IMR-90 (cell line): ENCODE data around the gene MYDGF. TPM values are rescaled to one million over a fixed set of nuclear protein-coding genes. Genes with fewer than 3 reads are reported as not detected.

Experiments
- ATAC-seq: fragments of 200-7000 bp; cut with Tn5 transposase; 2 replicates; pipeline ENCODE4 v1.9.1; 2020; ENCODE audit warnings: low read depth, mild to moderate bottlenecking, moderate library complexity
- BruUV-seq: library from RNA; stranded (reverse); fragments of 400-500 nt; replicated peaks from 2 replicates; lab custom pipeline; 2021; lab: Mats Ljungman, UMichigan
- CTCF ChIA-PET: fragments of 300-600 bp; formaldehyde crosslinking; extraction: SDS; loops from one replicate; lab custom pipeline; 2021; ENCODE audit warnings: antibody characterized with exemption; lab: Yijun Ruan, JAX
- POLR2A ChIA-PET: fragments of 300-600 bp; sonication (Branson Sonifier 250); formaldehyde crosslinking; loops from one replicate; lab custom pipeline; 2022; ENCODE audit warnings: antibody characterized with exemption; ENCODE audit not compliant: unreplicated experiment; lab: Charles Lee
- DNase-seq: peaks from one replicate; pipeline ENCODE4 v3.0.0; 2013
- H2AFZ ChIP-seq: replicated peaks from 2 replicates; pipeline ENCODE3; 2013; ENCODE audit warnings: low read length, mild to moderate bottlenecking; ENCODE audit not compliant: poor library complexity
- H2AK5ac ChIP-seq: 2 replicates; pipeline ENCODE4 v1.6.1; 2013; ENCODE audit warnings: low read depth, low read length, inconsistent platforms
- H2AK9ac ChIP-seq: replicated peaks from 2 replicates; pipeline ENCODE3; 2013; ENCODE audit warnings: mild to moderate bottlenecking, low read depth, low read length, moderate library complexity; ENCODE audit not compliant: poor library complexity
- H2BK120ac ChIP-seq: 2 replicates; pipeline ENCODE4 v1.6.1; 2013; ENCODE audit warnings: low read depth, low read length, inconsistent platforms
- H2BK15ac ChIP-seq: 3 replicates; pipeline ENCODE4 v1.6.1; 2013; ENCODE audit warnings: low read depth, low read length, inconsistent platforms
- H2BK20ac ChIP-seq: 2 replicates; pipeline ENCODE4 v1.6.1; 2013; ENCODE audit warnings: low read depth, mild to moderate bottlenecking, inconsistent platforms, low read length, moderate library complexity
- H2BK5ac ChIP-seq: 2 replicates; pipeline ENCODE4 v1.6.1; 2013; ENCODE audit warnings: mild to moderate bottlenecking, low read depth, low read length, inconsistent platforms; ENCODE audit not compliant: poor library complexity, severe bottlenecking
- H3K14ac ChIP-seq: replicated peaks from 2 replicates; pipeline ENCODE4 v1.6.1; 2013; ENCODE audit warnings: low read depth, low read length, inconsistent platforms
- H3K18ac ChIP-seq: 2 replicates; pipeline ENCODE4 v1.6.1; 2013; ENCODE audit warnings: low read depth, low read length, control low read depth
- H3K23ac ChIP-seq: 2 replicates; pipeline ENCODE4 v1.6.1; 2013; ENCODE audit warnings: low read depth, low read length, inconsistent platforms
- H3K27ac ChIP-seq: 2 replicates; pipeline ENCODE4 v1.5.1; 2013; ENCODE audit warnings: mild to moderate bottlenecking, control low read depth, low read length; ENCODE audit not compliant: insufficient read depth
- H3K27me3 ChIP-seq: 2 replicates; pipeline ENCODE4 v1.6.1; 2013; ENCODE audit warnings: low read length; ENCODE audit not compliant: control insufficient read depth, insufficient read depth
- H3K36me3 ChIP-seq: 2 replicates; pipeline ENCODE4 v1.6.1; 2013; ENCODE audit warnings: low read length, mixed read lengths; ENCODE audit not compliant: control insufficient read depth, insufficient read depth
- H3K4ac ChIP-seq: 2 replicates; pipeline ENCODE4 v1.6.1; 2013; ENCODE audit warnings: low read depth, low read length, inconsistent platforms
- H3K4me1 ChIP-seq: 2 replicates; pipeline ENCODE4 v1.6.1; 2013; ENCODE audit warnings: low read length, mixed read lengths; ENCODE audit not compliant: control insufficient read depth, insufficient read depth
- H3K4me2 ChIP-seq: 2 replicates; pipeline ENCODE4 v1.6.1; 2013; ENCODE audit warnings: low read depth, mild to moderate bottlenecking, control low read depth, low read length, moderate library complexity
- H3K4me3 ChIP-seq: 2 replicates; pipeline ENCODE4 v1.5.1; 2013; ENCODE audit warnings: low read depth, mild to moderate bottlenecking, control low read depth, low read length, moderate library complexity; ENCODE audit not compliant: insufficient read depth
- H3K56ac ChIP-seq: 2 replicates; pipeline ENCODE4 v1.6.1; 2013; ENCODE audit warnings: low read length, inconsistent platforms; ENCODE audit not compliant: insufficient read depth; ENCODE audit errors: extremely low read depth
- H3K79me1 ChIP-seq, 2 experiments: 2 replicates each; pipeline ENCODE4 v1.6.1; 2013; ENCODE audit warnings: low read length in 2 of 2, inconsistent platforms in 1 of 2, low read depth in 1 of 2
- H3K9ac ChIP-seq: 2 replicates; pipeline ENCODE4 v1.6.1; 2013; ENCODE audit warnings: low read depth, low read length, control low read depth
- H3K9me1 ChIP-seq: 2 replicates; pipeline ENCODE4 v1.6.1; 2013; ENCODE audit warnings: low read length, inconsistent platforms; ENCODE audit not compliant: insufficient read depth
- H3K9me3 ChIP-seq: 2 replicates; pipeline ENCODE4 v1.6.1; 2013; ENCODE audit warnings: low read length; ENCODE audit not compliant: control insufficient read depth, insufficient read depth
- H4K20me1 ChIP-seq: 2 replicates; pipeline ENCODE4 v1.6.1; 2013; ENCODE audit warnings: low read length, inconsistent platforms; ENCODE audit not compliant: insufficient read depth
- H4K5ac ChIP-seq: 2 replicates; pipeline ENCODE4 v1.6.1; 2013; ENCODE audit warnings: mild to moderate bottlenecking, low read depth, low read length, control low read depth
- H4K8ac ChIP-seq, 2 experiments: 2 replicates each; pipeline ENCODE4 v1.6.1; 2013; ENCODE audit warnings: low read depth in 2 of 2, low read length in 2 of 2, control low read depth in 1 of 2, inconsistent platforms in 1 of 2
- H4K91ac ChIP-seq: 2 replicates; pipeline ENCODE4 v1.6.1; 2013; ENCODE audit warnings: low read depth, low read length, inconsistent platforms; ENCODE audit not compliant: insufficient read depth
- CHD1 ChIP-seq: IDR thresholded peaks from 2 replicates; pipeline ENCODE4 v1.6.1; 2012; ENCODE audit warnings: low read depth, low read length, improper control_type of control experiment
- CTCF ChIP-seq: conservative IDR thresholded peaks from 2 replicates; pipeline ENCODE4 v1.5.1; 2012; ENCODE audit warnings: mild to moderate bottlenecking, low read depth, low read length, improper control_type of control experiment
- FOS ChIP-seq: fragments of 150-350 bp; IDR thresholded peaks from 2 replicates; pipeline ENCODE4 v1.6.1; 2016; ENCODE audit warnings: low read depth, low read length
- MAFK ChIP-seq: IDR thresholded peaks from 2 replicates; pipeline ENCODE4 v1.6.1; 2012; ENCODE audit warnings: low read depth, low read length, improper control_type of control experiment
- MAZ ChIP-seq: IDR thresholded peaks from 2 replicates; pipeline ENCODE4 v1.6.1; 2012; ENCODE audit warnings: low read depth, mild to moderate bottlenecking, low read length, improper control_type of control experiment, moderate library complexity, borderline replicate concordance
- NFE2L2 ChIP-seq: fragments of 150-350 bp; IDR thresholded peaks from 2 replicates; pipeline ENCODE4 v1.6.1; 2016; ENCODE audit warnings: low read depth, mild to moderate bottlenecking, low read length
- POLR2A ChIP-seq: IDR thresholded peaks from 2 replicates; pipeline ENCODE4 v1.6.1; 2012; ENCODE audit warnings: mild to moderate bottlenecking, low read depth, low read length
- RAD21 ChIP-seq: IDR thresholded peaks from 2 replicates; pipeline ENCODE4 v1.6.1; 2012; ENCODE audit warnings: low read length, improper control_type of control experiment
- RCOR1 ChIP-seq: IDR thresholded peaks from 2 replicates; pipeline ENCODE4 v1.6.1; 2012; ENCODE audit warnings: mild to moderate bottlenecking, low read length, improper control_type of control experiment; ENCODE audit not compliant: insufficient replicate concordance
- RFX5 ChIP-seq: IDR thresholded peaks from 2 replicates; pipeline ENCODE4 v1.8.0; 2012; ENCODE audit warnings: low read depth, mild to moderate bottlenecking, low read length, moderate library complexity
- SMC3 ChIP-seq: fragments of 150-350 bp; IDR thresholded peaks from 2 replicates; pipeline ENCODE4 v1.6.1; 2016; ENCODE audit warnings: low read depth, mild to moderate bottlenecking, antibody characterized with exemption, low read length, moderate library complexity
- USF2 ChIP-seq: fragments of 150-350 bp; IDR thresholded peaks from 2 replicates; pipeline ENCODE4 v1.6.1; 2017; ENCODE audit warnings: mild to moderate bottlenecking, antibody characterized with exemption, low read length, low read depth
- WGBS, 2 experiments: methylation state at CpG; one replicate each; pipeline versions ENCODE4 v1.1.5 to v1.1.7; 2013; ENCODE audit warnings: missing lambda C conversion rate in 2 of 2; ENCODE audit not compliant: insufficient read length in 1 of 2; ENCODE audit errors: extremely low coverage in 2 of 2; 5-methylcytosine and 5-hydroxymethylcytosine counted together
- dilution Hi-C: fragments of 300-500 bp; cut with HindIII; formaldehyde crosslinking; loops from one replicate; pipeline ENCODE4 v1.14.3; 2018; ENCODE audit warnings: low sequenced_read_pairs; ENCODE audit not compliant: unreplicated experiment
- in situ Hi-C: fragments of 300-500 bp; cut with MboI; formaldehyde crosslinking; loops from 3 replicates; pipeline ENCODE4 v1.14.3; 2019; ENCODE audit warnings: low sequenced_read_pairs, inconsistent platforms, mixed read lengths
- intact Hi-C: fragments of 100-400 bp; cut with micrococcal nuclease; formaldehyde crosslinking; loops from 2 replicates; pipeline ENCODE4 v1.10.0; 2022
- polyA plus RNA-seq, 3 experiments: library from polyadenylated mRNA; depleted of rRNA; stranded (reverse); fragments of >200 nt; gene quantifications; 2 replicates each; pipeline ENCODE4 v1.2.3, GENCODE V29; 2012; ENCODE audit warnings: low replicate concordance in 1 of 3
- total RNA-seq: library from RNA; depleted of rRNA; stranded (reverse); fragments of >200 nt; gene quantifications from 2 replicates; pipeline ENCODE4 v1.2.3, GENCODE V29; 2012

The MYDGF gene
- total and polyA plus RNA-seq, 2 of the 4 experiments (the other 2 are of a cell fraction): 203 to 310 TPM

- Histone ChIP-seq H3K9me3 (no peaks in the 10 kb centered on the region), H3K4me2 (peak overlapping the region; percentile 0; the same call in 1 of the 2 replicates), H2BK15ac (peak overlapping the region; percentile 24; the same call in 1 of the 3 replicates), H4K91ac (peak overlapping the region; percentile 42; the same call in 1 of the 2 replicates), H3K4me1 (peaks cover 17% of the 10 kb centered on the region), H2AFZ (peak overlapping the region; percentile 74), H3K56ac (no peak overlapping the region), H3K36me3 (no peaks in the 10 kb centered on the region), H3K9me1 (peaks cover 6% of the 10 kb centered on the region; the same call in 1 of the 2 replicates), H3K18ac (no peak overlapping the region), H2BK20ac (peak overlapping the region; percentile 69; the same call in 1 of the 2 replicates), H3K27me3 (no peaks in the 10 kb centered on the region), H3K4me3 (no peak overlapping the region), H4K5ac (no peak overlapping the region), H2BK5ac (no peak overlapping the region), H2BK120ac (peak overlapping the region; percentile 61; the same call in 1 of the 2 replicates), H2AK9ac (peak overlapping the region; percentile 44), H3K9ac (no peak overlapping the region), H3K27ac (no peak overlapping the region), H3K79me1 (0 out of 4 replicates have a peak, but pooled peaks cover 0 to 3% of the 10 kb centered on the region in 2 experiments), H4K8ac (peak overlapping the region in 1 of 2 experiments; percentile 40; a peak in 1 of 4 replicates), H3K4ac (peak overlapping the region; percentile 17), H2AK5ac (peak overlapping the region; percentile 87), H3K23ac (no peak overlapping the region), H3K14ac (peak overlapping the region; percentile 2; the same call in 1 of the 2 replicates), H4K20me1 (no peaks in the 10 kb centered on the region)
- TF ChIP-seq USF2 (no peak), MAFK (no peak), CTCF (peak; percentile 78), RFX5 (no peak), NFE2L2 (0 out of 2 replicates have a peak, but pooled peaks have one; percentile 0), SMC3 (peak; percentile 47), RCOR1 (peak; percentile 83), CHD1 (no peak), POLR2A (no peak), MAZ (no peak), FOS (no peak), RAD21 (peak; percentile 53)
- DNase-seq (peak; percentile 85), ATAC-seq (peak; percentile 54)
- 34% methylated on average over 7 of the region's 14 CpGs; no CpG with 5 or more reads in 1 of the 2 experiments for whole genome bisulfite sequencing, 2 experiments
- POLR2A ChIA-PET: no interaction called here
- intact Hi-C loops (no loop called here), dilution Hi-C loops (no loop called here), in situ Hi-C loops (no loop called here)
- CTCF ChIA-PET: interaction anchor here (0.6 to 1.8 kb wide), 8 partner anchors 27 to 108 kb away, joined by 3 to 5 read pairs (median 4); partner anchors contain the start of gene PLIN5
- no TSS peak for BruUV-seq
Observed at GRCh38 chr19:4633140-4633967, 36.8 kb downstream of the MYDGF start.
